Posterior vena cava (tissue), 2 donors: ENCODE data around the gene DCLK2. TPM values are rescaled to one million over a fixed set of nuclear protein-coding genes. Genes with fewer than 3 reads are reported as not detected.

Experiments
- DNase-seq: peaks from one replicate; pipeline ENCODE4 v3.0.0-alpha.2; 2020; ENCODE audit warnings: low spot score
- intact Hi-C, 2 donors: fragments of 100-400 bp; cut with DNase I; formaldehyde crosslinking; loops; one replicate each; pipeline versions ENCODE4 v1.14.1 to v1.14.2; 2022 to 2023
- total RNA-seq, 2 donors: library from RNA; stranded (reverse); fragmentation: NEBNext Ultra II Directional; extraction: Animal tissue kit (Norgen Biotek cat#: 25700); gene quantifications; one replicate each; pipeline ENCODE4 v1.2.1, GENCODE V29; 2021
- donor health status: DM: yes; HTN: yes; CAD: no.
- donor health status: DM: yes; HTN: yes; CAD: no.

The DCLK2 gene
- total RNA-seq, 2 donors from 2014 or later, result 5.6 to 11.1 TPM

DNA sequence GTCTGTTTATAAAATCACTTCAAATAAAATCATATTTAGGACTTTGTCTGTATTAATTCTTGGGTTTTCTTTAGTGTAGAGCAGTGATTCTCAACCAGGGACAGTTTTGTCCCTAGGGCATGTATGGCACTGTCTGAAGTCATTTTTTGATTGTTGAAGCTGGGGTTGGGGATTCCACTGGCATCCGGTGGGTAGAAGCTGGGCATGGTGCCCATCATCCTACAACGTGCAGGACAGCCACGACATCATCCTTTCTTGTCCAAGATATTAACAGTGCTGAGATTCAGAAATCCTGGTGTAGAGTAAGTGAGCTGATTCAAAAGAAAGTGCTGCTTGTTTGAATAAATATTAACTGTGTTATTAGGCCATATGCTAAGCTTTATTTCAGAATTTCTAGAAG lies 28.6 kb downstream of the DCLK2 start:
- no peak for DNase-seq
- intact Hi-C loops, result loop anchor here in 1 of 2 donors (5.0 kb wide), 1 partner anchor 595 kb away; no protein-coding TSS in a partner anchor

DNA sequence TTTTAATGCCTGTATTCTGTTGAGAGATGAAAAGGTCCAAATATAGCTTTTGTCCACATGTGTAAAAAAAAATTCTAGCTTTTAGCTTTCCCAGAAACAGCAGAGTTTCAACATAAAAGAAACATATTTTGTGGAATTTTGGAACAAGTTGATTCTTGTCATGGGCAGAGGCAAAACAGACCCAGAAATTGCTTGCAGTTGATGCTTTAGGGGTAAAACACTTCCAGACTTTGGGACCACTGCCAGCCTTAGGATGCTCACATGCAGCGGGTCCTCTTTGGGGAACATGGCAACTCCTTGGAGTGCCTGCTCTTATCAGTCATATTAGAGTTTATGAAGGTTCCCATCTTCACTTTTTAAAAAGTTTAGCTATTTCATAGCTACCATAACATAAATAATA lies 30.4 kb downstream of the DCLK2 start:
- intact Hi-C loops, result loop anchor here in 1 of 2 donors (5.0 kb wide), 1 partner anchor 596 kb away; no protein-coding TSS in a partner anchor
- no peak for DNase-seq

DNA sequence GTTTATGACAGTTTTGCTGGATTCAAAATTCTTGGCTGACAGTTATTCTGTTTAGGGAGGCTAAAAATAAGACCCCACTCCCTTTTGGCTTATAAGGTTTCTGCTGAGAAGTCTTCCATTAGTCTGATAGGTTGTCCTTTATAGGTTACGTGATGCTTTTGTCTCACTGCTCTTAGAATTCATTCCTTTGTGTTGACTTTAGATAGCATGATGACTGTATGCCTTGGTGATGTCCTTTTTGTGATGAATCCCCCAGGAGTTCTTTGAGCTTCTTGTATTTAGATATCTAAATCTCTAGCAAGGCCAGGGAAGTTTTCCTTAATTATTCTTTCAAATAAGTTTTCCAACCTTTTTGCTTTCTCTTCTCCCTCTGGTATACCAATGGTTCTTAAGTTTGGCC lies 36.4 kb downstream of the DCLK2 start:
- intact Hi-C loops, result loop anchor here in 1 of 2 donors (5.0 kb wide), 1 partner anchor 1692 kb away; no protein-coding TSS in a partner anchor
- no peak for DNase-seq

DNA sequence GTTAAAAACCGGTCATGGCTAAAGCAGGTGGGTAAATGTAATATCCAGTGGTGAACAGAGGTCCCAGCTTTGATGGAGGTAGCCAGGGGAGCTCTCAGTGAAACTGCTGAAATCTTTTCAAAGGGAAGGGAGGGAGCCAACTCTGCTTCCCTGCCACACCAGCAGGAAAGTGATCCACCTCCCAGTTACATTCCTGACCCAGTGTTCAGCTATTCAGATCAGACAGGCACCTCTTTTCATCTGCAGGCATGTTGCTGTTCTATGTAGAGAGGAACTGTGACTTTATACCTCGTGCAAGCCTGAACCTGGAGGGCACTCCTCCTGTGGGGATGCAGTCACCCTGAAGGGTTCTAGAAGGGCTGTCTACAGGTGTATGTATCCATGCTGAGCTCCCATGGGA lies 37.6 kb downstream of the DCLK2 start:
- intact Hi-C loops, result loop anchor here in 1 of 2 donors (5.0 kb wide), 1 partner anchor 1694 kb away; no protein-coding TSS in a partner anchor
- no peak for DNase-seq

DNA sequence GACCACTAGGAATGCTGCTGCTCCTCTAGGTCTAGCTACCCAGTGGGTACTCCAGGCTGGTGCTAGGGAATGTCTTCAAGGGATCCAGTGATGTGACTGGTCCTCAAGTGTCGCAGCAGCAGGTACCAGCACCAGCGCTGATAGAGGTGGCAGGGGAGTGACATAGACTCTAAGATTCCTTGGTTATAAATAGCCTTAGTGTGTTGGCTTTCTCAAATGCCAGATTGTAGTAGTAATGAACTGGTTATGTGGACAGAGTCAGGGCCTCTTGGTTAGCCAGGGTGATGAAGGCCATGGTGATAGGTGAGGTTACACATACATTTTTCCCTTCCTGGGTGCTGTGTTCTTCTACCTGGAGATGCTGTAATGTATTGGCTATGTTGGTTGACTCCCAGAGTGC lies 38.3 kb downstream of the DCLK2 start:
- no peak for DNase-seq
- intact Hi-C loops, result loop anchor here in 1 of 2 donors (5.0 kb wide), 1 partner anchor 1694 kb away; no protein-coding TSS in a partner anchor

DNA sequence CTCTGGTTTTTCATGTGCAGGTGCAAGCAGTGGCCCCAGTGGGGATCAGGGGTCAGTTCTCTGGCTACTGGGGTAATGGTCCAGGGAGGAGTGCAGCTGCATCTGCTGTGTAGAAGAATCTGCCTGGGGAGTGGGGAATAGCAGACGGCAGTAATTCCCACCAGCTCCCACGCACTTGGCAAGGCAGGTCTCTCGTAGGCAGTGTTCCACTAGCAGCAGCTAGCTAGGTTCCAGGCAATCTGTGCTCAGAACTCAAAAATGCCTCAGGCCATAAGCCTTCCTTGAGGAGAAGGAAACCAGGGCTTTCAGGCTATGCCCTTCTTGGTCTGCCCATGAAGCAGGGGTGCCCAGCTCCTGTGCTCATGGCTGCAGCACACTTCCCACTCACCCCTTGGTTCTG lies 38.8 kb downstream of the DCLK2 start:
- no peak for DNase-seq
- intact Hi-C loops, result loop anchor here in 1 of 2 donors (5.0 kb wide), 1 partner anchor 1695 kb away; no protein-coding TSS in a partner anchor

DNA sequence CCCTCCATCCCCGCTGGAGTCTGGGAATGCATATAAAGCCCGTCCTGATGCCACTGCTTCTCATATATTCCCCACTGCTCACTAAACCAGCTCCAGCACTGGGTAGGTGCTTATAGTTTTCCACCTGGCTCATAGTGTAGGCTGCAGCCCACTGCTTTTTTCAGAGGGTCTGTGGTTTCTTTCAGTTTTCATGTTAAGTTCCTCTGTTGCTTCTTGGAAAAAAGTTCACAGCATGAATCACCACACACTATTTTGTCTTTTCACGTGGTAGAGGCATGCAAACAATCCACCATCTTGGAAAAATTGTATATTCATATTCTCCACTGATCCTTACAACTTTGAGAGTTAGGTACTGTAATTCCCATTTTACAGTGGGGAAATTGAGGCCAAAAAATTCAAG lies 39.4 kb downstream of the DCLK2 start:
- intact Hi-C loops, result loop anchor here in 1 of 2 donors (5.0 kb wide), 1 partner anchor 1695 kb away; no protein-coding TSS in a partner anchor
- DNase-seq, result no peak

DNA sequence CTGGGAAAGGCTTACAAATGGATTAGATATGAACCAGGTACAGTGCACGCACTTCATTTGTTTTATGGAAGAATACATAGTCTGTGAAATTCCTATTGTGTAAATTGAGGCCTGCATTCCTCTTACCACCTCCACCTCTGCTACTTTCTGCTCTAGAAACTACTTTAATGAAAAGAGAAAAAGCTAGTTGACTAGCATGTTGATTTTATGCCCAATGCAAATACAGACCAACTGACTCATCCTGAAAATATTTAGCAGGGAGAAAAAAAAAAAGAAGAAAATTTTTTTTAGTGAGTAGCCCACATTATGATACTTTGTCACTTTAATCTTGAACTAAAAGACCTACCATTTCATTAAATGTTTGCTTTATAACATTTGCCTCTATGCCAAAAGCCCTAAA lies 41.2 kb downstream of the DCLK2 start:
- no peak for DNase-seq
- intact Hi-C loops, result loop anchor here in 1 of 2 donors (5.0 kb wide), 1 partner anchor 1697 kb away; no protein-coding TSS in a partner anchor

DNA sequence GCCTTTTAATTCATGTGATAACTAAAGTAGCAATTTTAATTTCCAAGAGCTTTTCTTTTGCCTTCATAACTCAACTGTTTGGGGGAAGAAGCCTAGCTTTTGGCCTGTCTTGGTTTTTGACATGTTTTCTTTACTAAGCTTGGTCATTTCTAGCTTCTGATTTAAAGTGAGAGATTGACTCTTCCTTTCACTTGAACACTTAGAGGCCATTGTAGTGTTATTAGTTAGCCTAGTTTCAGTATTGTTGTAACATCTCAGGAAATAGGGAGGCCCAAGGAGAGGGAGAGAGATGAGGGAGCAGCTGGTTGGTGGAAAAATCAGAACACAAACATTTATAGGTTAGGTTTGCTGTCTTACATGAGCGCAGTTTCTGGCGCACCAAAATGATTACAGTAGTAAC lies 44.8 kb downstream of the DCLK2 start:
- no peak for DNase-seq
- intact Hi-C loops, result no loop called here

DNA sequence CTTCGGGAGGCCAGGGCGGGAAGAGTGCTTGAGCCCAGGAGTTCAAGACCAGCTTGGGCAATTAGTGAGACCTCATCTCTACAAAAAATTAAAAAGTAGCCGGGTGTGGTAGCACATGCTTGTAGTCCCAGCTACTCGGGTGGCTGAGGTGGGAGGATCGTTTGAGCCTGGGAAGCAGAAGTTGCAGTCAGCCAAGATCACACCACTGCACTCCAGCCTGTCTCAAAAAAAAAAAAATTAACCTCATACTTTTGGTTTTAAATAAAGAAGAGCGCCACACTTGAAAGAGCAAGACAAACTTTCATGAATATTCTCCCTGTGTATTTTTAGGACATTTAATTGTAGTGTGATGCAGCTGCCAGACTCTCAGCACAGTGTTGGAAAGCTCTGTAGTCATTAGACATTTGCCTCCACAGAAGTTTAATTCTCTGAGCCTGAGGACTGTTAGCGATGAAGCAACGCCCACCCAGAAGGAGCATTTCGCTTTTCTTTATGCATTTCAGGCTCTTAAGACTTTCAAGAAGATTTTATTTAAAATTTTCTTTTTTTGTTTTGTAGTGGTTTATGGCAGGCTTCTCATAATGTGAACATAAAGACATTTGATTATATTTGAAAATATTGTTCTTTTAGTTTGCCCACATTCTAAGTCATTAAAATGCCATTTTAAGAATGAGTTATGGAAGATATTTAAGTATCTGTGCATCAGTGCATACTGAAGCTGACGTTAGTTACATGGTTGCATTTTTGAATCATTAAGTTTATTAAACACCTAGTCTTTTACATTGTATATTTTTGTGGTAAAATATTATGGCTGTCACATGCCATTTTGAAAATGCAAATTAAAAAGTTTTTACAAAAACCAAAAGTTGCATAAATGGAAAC lies 45.8 kb downstream of the DCLK2 start:
- intact Hi-C loops, result no loop called here
- no peak for DNase-seq

DNA sequence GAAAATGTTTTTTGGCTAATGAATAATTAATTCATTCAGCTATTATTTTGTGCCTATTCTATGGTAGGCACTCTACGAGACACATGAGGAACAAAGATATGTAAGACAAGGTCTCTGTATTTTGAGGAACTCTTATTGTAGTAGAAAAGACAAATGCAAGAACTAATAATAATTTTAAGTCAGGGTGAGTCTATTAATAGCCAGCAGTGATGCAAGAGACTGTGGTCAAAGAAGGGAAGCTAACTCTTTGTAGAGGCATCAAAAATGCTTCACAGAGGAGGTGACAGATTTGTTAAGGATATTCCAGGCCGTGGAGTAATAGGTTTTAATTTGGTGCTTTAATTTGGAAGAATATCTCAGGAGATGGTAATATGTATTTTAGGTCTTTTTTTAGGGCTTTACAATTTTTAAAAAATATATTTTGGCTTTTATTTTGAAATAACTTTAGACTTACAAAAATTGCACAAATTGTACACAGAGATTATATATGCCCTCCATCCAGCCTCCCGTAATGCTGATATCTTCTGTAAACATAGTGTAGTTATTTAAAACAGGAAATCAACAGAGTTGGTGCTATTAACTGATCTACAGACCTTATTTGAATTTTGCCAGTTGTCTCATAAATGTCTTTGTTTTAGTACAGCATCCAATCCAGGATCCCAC lies 48.1 kb downstream of the DCLK2 start:
- intact Hi-C loops, result no loop called here
- DNase-seq, result no peak

DNA sequence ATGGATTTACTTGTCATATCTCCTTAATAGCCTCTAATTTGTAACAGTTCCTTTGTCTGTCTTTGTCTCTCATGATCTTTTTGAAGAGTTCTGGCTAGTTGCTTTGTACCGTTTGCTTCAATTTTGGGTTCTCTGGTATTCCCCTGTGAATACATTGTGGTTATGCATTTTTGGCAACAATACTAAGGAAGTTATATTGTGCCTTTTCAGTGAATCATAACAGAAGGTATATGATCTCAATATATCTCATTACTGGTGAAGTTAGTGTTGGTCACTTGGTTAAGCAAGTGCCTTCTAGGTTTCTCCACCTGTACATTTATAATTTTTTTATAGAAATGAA lies 48.6 kb downstream of the DCLK2 start:
- DNase-seq, result no peak
- intact Hi-C loops, result no loop called here

DNA sequence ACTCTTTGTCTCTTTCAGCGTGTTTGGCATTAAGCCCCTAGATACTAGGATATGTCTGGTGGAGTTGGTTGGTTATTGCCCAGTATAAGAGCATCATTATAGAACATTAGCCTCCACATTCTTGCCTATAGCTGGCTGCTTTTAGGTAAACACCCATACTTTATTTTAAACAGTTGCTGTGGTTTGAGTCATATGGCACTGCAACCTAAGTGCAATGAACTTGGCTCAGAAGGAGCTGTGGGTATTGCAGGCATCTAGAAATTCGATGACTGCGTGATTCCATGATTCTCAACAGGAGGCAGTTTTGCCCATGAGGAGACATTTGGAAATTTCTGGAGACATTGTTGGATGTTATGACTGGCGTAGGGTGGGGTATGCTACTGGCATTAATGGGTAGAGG lies 49.5 kb downstream of the DCLK2 start:
- intact Hi-C loops, result no loop called here
- DNase-seq, result no peak

DNA sequence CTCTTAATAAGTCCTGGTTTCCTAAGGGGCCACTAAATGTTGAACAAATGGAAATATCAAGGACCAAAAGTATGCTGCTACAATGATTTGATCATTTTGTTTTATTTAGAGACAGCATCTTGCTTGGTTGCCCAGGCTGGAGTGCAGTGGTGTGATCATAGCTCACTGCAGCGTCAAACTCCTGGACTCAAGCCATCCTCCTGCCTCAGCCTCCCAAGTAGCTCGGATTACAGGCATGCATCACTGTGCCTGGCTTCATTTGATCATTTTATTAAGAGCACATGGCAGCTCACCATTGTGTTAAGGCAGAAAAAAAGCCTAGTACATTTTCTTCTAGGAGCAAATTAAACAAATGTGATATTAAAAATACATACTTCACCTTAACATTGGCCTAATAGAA lies 52.7 kb downstream of the DCLK2 start:
- no peak for DNase-seq

DNA sequence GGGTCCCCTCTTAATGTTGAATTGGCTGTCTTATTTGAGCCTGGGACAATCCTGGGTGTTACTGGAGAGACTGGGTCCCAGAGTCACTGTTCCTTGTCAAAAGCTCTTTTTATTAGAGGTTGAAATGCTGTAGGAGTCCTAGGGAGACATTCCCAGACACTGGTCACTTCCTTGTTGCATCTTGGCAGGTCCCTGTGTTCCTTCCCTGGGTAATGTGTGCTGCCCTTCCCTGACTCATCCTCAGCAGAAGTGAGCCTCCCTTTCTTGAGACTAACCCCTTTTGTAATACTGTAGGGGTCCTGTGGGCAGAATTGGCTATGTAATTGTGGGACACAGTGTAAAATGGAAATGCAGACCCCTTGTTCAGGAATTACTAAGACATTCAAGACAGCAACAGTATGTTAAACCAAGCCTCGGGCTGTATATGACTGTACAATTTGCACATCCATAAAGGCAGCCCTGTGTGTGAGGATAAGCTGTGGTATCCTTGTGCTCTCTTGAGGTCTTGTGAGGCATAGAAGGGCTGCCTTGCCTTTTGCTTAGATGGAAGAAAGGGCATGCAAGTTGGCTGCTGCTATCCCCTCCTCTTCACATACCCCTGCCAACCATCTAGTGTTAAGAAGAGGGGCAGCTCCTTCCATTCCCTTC lies 53.5 kb downstream of the DCLK2 start:
- intact Hi-C loops, result no loop called here
- DNase-seq, result no peak

More for the DNA sequence above, 52.7 kb downstream of the DCLK2 start:
- intact Hi-C loops, result no loop called here

DNA sequence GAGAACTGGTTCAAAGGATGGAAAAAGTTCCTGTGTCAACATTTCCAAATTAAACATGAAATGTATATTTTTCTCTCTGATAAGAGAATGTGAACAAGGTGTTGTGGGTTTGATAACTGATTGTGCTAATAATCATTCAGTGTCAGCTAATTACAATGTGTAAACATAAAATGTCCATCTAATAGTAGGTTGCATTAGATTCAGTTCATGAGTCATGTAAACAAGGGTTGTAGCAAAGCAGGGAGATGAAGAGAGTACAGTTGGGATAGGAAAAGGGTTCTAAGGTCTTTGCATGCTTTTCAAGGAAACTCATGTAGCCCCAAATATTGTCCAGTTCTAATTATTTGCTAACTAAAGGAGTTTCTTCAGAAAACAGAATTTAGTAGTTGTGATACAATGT lies 55.4 kb downstream of the DCLK2 start:
- DNase-seq, result no peak
- intact Hi-C loops, result no loop called here

DNA sequence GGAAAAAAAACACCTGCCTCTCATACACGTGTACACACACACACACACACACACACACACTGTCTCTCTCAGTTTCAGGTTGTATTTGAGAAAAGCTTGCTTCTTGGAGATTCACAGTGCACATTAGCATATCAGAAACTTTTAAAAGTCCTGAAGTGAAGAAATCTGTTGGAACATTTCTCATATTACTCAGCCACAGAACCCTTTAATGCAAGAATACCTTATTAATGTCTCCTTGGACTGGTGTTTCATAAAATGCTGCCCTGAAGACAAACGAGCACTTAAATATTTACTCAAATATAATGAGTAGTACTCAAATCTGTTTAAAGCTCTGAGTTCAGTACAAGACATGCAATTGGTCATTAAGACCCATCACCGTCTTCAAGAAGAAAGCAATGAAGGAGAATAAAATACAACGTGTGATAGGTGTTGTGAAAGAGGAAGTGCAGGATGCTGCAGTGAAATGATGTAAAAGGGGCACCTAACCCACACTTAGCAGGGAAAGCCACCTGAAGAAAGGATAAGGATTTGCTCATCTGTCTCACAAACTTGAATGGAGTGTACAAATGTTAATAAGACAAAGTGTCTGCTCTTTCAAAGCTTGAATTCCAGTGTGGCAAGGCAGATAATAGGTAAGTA lies 57.0 kb downstream of the DCLK2 start:
- DNase-seq, result no peak
- intact Hi-C loops, result no loop called here

DNA sequence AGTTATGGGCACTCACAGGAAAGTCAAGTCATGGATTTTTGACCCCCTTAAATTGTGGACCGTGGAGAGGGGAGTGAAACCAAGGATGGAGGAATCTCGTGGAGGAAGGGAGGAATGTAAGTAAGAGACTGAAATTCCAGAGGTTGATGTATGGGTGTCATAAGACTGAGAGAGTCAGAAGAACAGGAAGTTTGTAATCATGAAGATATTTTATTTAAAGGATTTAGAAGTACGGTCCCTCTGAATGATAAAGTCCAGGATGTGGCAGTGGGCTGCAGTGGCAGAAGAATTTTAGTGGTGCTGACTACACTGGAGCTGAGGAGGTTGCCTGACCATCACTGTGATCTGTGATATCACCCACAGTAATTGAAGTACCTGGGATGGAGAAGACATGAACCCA lies 57.8 kb downstream of the DCLK2 start:
- intact Hi-C loops, result no loop called here
- no peak for DNase-seq

DNA sequence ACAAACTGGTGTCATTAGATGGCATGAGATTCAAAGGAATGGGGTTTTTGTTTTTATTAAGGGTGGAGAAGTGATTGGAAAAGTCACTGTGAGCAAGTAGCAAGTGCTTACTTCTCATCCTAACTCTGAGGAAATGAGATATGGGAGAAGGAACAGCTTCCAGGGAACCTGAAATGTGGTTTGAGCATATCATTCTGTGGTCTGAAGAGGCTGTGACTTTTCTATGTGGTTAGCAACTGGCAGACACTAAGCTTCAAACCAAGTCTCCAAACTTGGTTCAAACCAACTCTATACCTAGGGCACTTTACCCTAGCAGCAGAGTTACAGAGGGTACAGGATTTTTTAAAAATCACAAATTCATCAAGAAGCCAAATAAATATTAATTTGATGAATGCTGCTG lies 58.2 kb downstream of the DCLK2 start:
- intact Hi-C loops, result no loop called here

More for the DNA sequence above, 58.2 kb downstream of the DCLK2 start:
- DNase-seq, result no peak
